Vagina (tissue), 2 donors: ENCODE data around the gene CCDC102B. TPM values are rescaled to one million over a fixed set of nuclear protein-coding genes. Genes with fewer than 3 reads are reported as not detected.
"Not testable (repeated sequence)": the region's sequence is repeated elsewhere in the genome, so short reads cannot be mapped to it uniquely, and the experiment has no call there.

Source experiments
- DNase-seq, 2 donors: peaks; one replicate each; pipeline ENCODE4 v3.0.0-alpha.2; 2017; ENCODE audit errors: extremely low spot score in 2 of 2
- H3K27ac ChIP-seq: fragments of 200-600 bp; sonication (generic); one replicate; pipeline ENCODE4 v1.5.1; 2019
- H3K27me3 ChIP-seq: fragments of 200-600 bp; sonication (generic); one replicate; pipeline ENCODE4 v1.5.1; 2019
- H3K36me3 ChIP-seq, 2 donors: fragments of 200-600 bp; sonication (generic); one replicate each; pipeline ENCODE4 v1.5.1; 2017 to 2019
- H3K4me1 ChIP-seq: fragments of 200-600 bp; sonication (generic); one replicate; pipeline ENCODE4 v1.5.1; 2019
- H3K4me3 ChIP-seq, 2 donors: fragments of 200-600 bp; sonication (generic); 1 replicate in 1 of 2; 2 replicates in 1 of 2; pipeline ENCODE4 v1.5.1; 2016 to 2019
- H3K9me3 ChIP-seq: fragments of 200-600 bp; sonication (generic); one replicate; pipeline ENCODE4 v1.5.1; 2019
- CTCF ChIP-seq, 3 experiments: fragments of 450-650 bp in 2 of 3; fragments of 200-600 bp in 1 of 3; sonication (generic) in 1 of 3; IDR thresholded peaks; one replicate each; pipeline ENCODE4 v1.5.1; 2017 to 2019; ENCODE audit warnings: antibody characterized with exemption in 3 of 3, mild to moderate bottlenecking in 2 of 3, moderate library complexity in 2 of 3
- POLR2A ChIP-seq, 2 donors: fragments of 450-650 bp; IDR thresholded peaks; one replicate each; pipeline ENCODE4 v1.6.1; 2017; ENCODE audit warnings: antibody characterized with exemption in 2 of 2, mild to moderate bottlenecking in 2 of 2, moderate library complexity in 2 of 2
- POLR2AphosphoS5 ChIP-seq, 2 donors: sonication (generic); formaldehyde crosslinking; IDR thresholded peaks; one replicate each; pipeline ENCODE4 v1.9.0; 2017; ENCODE audit warnings: antibody characterized with exemption in 2 of 2, mild to moderate bottlenecking in 2 of 2, low read depth in 1 of 2; ENCODE audit not compliant: insufficient read depth in 1 of 2
- intact Hi-C: fragments of 100-400 bp; cut with DNase I; formaldehyde crosslinking; loops from one replicate; pipeline ENCODE4 v1.15.1; 2023
- total RNA-seq: library from RNA; depleted of rRNA; stranded (reverse); fragments of >200 nt; gene quantifications from one replicate; pipeline ENCODE4 v1.2.3, GENCODE V29; 2016

Gene CCDC102B
- total RNA-seq, 1 donor from 2014 or later: 6.4 TPM

- Histone ChIP-seq H3K36me3 (no peaks in the 10 kb centered on the region), H3K27me3 (no peaks in the 10 kb centered on the region), H3K9me3 (no peaks in the 10 kb centered on the region), H3K4me1 (no peaks in the 10 kb centered on the region), H3K4me3 (no peak overlapping the region), H3K27ac (no peak overlapping the region)
- no peak for TF ChIP-seq CTCF (IDR thresholded peaks at IDR 0.05)
- TF ChIP-seq POLR2AphosphoS5 (IDR thresholded peaks at IDR 0.05; ENCODE audit: insufficient read depth in 1 of 2, low read depth in 1 of 2): no peak
- TF ChIP-seq POLR2A (IDR thresholded peaks at IDR 0.05): no peak
- no peak for DNase-seq
- intact Hi-C loops: no loop called here
These were observed 204.4 kb downstream of the CCDC102B start for GRCh38 chr18:69002233-69002632.

GRCh38 chr18:69006212-69006611 lies 208.3 kb downstream of the CCDC102B start:
- intact Hi-C loops, H3K4me1 ChIP-seq, H3K36me3 ChIP-seq, H3K27ac ChIP-seq, H3K27me3 ChIP-seq, H3K4me3 ChIP-seq, DNase-seq, H3K9me3 ChIP-seq: not testable (repeated sequence)

- Histone ChIP-seq H3K4me3 (no peak overlapping the region), H3K27ac (no peak overlapping the region), H3K9me3 (no peaks in the 10 kb centered on the region), H3K27me3 (no peaks in the 10 kb centered on the region), H3K36me3 (no peaks in the 10 kb centered on the region), H3K4me1 (no peaks in the 10 kb centered on the region)
- DNase-seq: no peak
- intact Hi-C loops: no loop called here
- TF ChIP-seq CTCF (IDR thresholded peaks at IDR 0.05) (no peak), POLR2A (IDR thresholded peaks at IDR 0.05) (no peak), POLR2AphosphoS5 (IDR thresholded peaks at IDR 0.05; ENCODE audit: insufficient read depth in 1 of 2, low read depth in 1 of 2) (no peak)
These were observed 210.7 kb downstream of the CCDC102B start for GRCh38 chr18:69008538-69008937.

- intact Hi-C loops: no loop called here
- no peaks in the 10 kb centered on the region for H3K4me1 ChIP-seq
- no peaks in the 10 kb centered on the region for H3K36me3 ChIP-seq
- H3K27ac ChIP-seq: no peak overlapping the region
- TF ChIP-seq POLR2AphosphoS5 (IDR thresholded peaks at IDR 0.05; ENCODE audit: insufficient read depth in 1 of 2, low read depth in 1 of 2) (no peak), POLR2A (IDR thresholded peaks at IDR 0.05) (no peak), CTCF (IDR thresholded peaks at IDR 0.05) (no peak)
- no peak overlapping the region for H3K4me3 ChIP-seq
- no peaks in the 10 kb centered on the region for H3K9me3 ChIP-seq
- no peaks in the 10 kb centered on the region for H3K27me3 ChIP-seq
- no peak for DNase-seq
These were observed 223.4 kb downstream of the CCDC102B start for GRCh38 chr18:69021211-69021805.

- no peaks in the 10 kb centered on the region for H3K9me3 ChIP-seq
- intact Hi-C loops: no loop called here
- H3K27me3 ChIP-seq: no peaks in the 10 kb centered on the region
- no peak for DNase-seq
- H3K27ac ChIP-seq: no peak overlapping the region
- no peak for TF ChIP-seq POLR2A (IDR thresholded peaks at IDR 0.05)
- no peak for TF ChIP-seq CTCF (IDR thresholded peaks at IDR 0.05)
- no peak for TF ChIP-seq POLR2AphosphoS5 (IDR thresholded peaks at IDR 0.05; ENCODE audit: insufficient read depth in 1 of 2, low read depth in 1 of 2)
- H3K4me3 ChIP-seq: no peak overlapping the region
- H3K4me1 ChIP-seq: no peaks in the 10 kb centered on the region
- H3K36me3 ChIP-seq: no peaks in the 10 kb centered on the region
These were observed 224.5 kb downstream of the CCDC102B start for GRCh38 chr18:69022426-69022825.
